Esophagus squamous epithelium (tissue), 4 donors: ENCODE measurements around the gene ZNF646.

Source experiments
- CTCF ChIP-seq, 6 experiments: fragments of 450-650 bp in 4 of 6; fragments of 200-600 bp in 2 of 6; sonication (generic) in 2 of 6; IDR thresholded peaks; one replicate each; pipeline ENCODE4 v1.5.1; 2016 to 2019; ENCODE audit warnings: antibody characterized with exemption in 6 of 6, mild to moderate bottlenecking in 4 of 6, moderate library complexity in 4 of 6
- POLR2A ChIP-seq, 4 donors: fragments of 450-650 bp; IDR thresholded peaks; one replicate each; pipeline ENCODE4 v1.6.1; 2017; ENCODE audit warnings: antibody characterized with exemption in 4 of 4, mild to moderate bottlenecking in 4 of 4, moderate library complexity in 3 of 4

- TF ChIP-seq CTCF (IDR thresholded peaks at IDR 0.05) (no peak), POLR2A (IDR thresholded peaks at IDR 0.05) (peak in 3 of 4 donors; percentile 56 to 73 (median 57))
Measured at GRCh38 chr16:31073970-31074813, at the start of gene ZNF646, which contains the start of gene ZNF668.
